ENCODE measurements around the gene MND1. TPM values are rescaled to one million over a fixed set of nuclear protein-coding genes. Genes with fewer than 3 reads are reported as not detected.

MND1 gene
- total RNA-seq, 2 donors from 2014 or later, result 29.8 to 38.4 TPM

DNA sequence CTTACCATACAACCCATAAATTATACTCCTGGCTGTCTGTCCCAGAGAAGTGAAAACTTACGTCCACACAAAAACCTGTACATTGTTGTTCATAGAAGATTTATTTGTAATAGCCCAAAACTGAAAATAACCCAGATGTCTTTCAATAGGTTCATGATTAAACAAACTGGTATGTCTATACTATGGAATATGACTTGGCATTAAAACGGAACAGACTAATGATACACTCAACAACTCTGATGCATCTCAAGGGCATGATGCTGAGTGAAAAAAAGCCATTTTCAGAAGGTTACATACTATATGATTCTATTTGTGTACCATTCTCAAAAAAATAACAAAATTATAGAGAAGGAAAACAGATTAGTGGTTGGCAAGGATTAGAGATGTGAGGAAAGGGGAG is 11.6 kb upstream of the MND1 start:
- H3K27ac Mint-ChIP-seq, result no peak overlapping the region
- DNase-seq (no peak), ATAC-seq (replicated peaks in 1 of 2) (no peak)
- H3K4me1 Mint-ChIP-seq (ENCODE audit: low read depth), result peaks cover 5% of the 10 kb centered on the region
- no peaks in the 10 kb centered on the region for H3K36me3 Mint-ChIP-seq (ENCODE audit: insufficient read depth in 2 of 2)
- H3K4me3 Mint-ChIP-seq, result no peak overlapping the region
- no peaks in the 10 kb centered on the region for H3K27me3 Mint-ChIP-seq (ENCODE audit: low read depth)
- no peaks in the 10 kb centered on the region for H3K9me3 Mint-ChIP-seq

- H3K27ac Mint-ChIP-seq, result no peak overlapping the region
- ATAC-seq (replicated peaks in 1 of 2), result no peak
- H3K9me3 Mint-ChIP-seq, result no peaks in the 10 kb centered on the region
- H3K36me3 Mint-ChIP-seq (ENCODE audit: insufficient read depth in 2 of 2), result no peaks in the 10 kb centered on the region
- H3K4me3 Mint-ChIP-seq, result no peak overlapping the region
- no peak for DNase-seq
- no peaks in the 10 kb centered on the region for H3K27me3 Mint-ChIP-seq (ENCODE audit: low read depth)
- peaks cover 5% of the 10 kb centered on the region for H3K4me1 Mint-ChIP-seq (ENCODE audit: low read depth)
Observed at GRCh38 chr4:153333874-153334273, 10.6 kb upstream of the MND1 start.

DNA sequence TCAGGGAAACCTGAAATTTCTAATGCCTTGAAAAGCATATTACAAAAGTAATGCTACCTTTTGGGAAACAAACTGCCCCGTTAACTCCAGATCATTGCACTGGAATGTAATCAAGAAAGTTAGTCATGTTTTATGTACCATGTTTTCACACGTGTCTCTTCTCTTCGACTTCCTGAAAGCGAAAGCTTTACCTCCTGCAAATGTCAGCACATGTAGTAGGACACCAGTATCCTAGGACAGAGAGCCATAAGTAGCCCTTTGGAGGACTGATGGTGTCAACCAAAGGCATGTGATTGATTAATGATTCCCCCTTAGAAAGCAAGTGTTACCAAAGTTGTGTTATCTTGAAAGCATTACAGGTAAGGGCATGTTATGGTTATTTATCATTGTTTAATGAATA is 8.8 kb upstream of the MND1 start:
- no peak overlapping the region for H3K4me3 Mint-ChIP-seq
- H3K36me3 Mint-ChIP-seq (ENCODE audit: insufficient read depth in 2 of 2), result no peaks in the 10 kb centered on the region
- no peaks in the 10 kb centered on the region for H3K9me3 Mint-ChIP-seq
- no peak for ATAC-seq (replicated peaks in 1 of 2)
- no peaks in the 10 kb centered on the region for H3K27me3 Mint-ChIP-seq (ENCODE audit: low read depth)
- peaks cover 5% of the 10 kb centered on the region for H3K4me1 Mint-ChIP-seq (ENCODE audit: low read depth)
- no peak overlapping the region for H3K27ac Mint-ChIP-seq
- DNase-seq, result no peak

DNA sequence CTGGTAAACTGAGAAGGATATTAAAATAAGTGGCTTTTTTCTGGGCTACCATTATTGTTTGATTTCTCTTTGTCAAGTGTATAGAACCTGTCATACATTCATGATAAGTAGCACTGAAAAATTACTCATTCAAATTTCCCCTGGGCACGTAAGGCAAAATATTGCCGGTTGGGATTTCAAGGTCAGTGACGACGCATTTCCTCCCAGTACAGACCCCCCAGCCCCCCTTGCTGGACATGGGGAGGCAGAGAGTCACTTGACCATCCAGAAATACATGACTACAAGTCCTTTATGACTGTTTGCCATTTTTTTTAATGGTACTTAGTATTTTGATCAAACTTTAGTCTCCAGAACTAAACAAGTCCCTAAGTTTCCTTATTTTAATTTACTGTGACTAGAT is 6.8 kb upstream of the MND1 start:
- Mint-ChIP-seq H3K36me3 (ENCODE audit: insufficient read depth in 2 of 2) (no peaks in the 10 kb centered on the region), H3K9me3 (no peaks in the 10 kb centered on the region), H3K27ac (no peak overlapping the region), H3K4me1 (ENCODE audit: low read depth) (peaks cover 11% of the 10 kb centered on the region), H3K27me3 (ENCODE audit: low read depth) (no peaks in the 10 kb centered on the region), H3K4me3 (no peak overlapping the region)
- ATAC-seq (replicated peaks in 1 of 2) (no peak), DNase-seq (no peak)

DNA sequence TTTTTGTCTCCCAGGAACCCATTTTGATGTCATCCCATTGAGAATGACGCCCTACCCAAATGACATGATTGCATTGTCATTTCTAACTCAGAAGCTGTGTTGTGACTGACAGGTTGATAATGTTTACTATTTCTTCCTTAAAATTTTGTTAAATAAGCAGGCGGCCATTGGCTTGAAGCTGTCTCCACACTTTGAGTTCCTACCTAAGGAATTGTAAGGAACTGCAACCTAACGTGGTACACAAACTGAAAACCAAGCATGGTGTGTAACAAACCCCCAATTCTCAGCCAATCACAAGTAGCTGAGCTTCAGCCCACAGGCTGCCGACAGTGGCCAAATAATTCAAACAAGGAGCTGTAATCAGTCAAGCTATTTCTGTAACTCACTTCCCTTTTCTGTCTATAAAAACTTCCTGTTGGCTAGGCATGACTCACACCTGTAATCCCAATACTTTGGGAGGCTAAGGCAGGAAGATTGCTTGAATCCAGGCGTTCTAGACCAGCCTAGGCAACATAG is 2.9 kb upstream of the MND1 start:
- peaks cover 0 to under 1% of the 10 kb centered on the region in 2 donors for H3K36me3 Mint-ChIP-seq (ENCODE audit: insufficient read depth in 2 of 2)
- ATAC-seq (replicated peaks in 1 of 2), result no peak
- H3K27me3 Mint-ChIP-seq (ENCODE audit: low read depth), result no peaks in the 10 kb centered on the region
- no peak overlapping the region for H3K27ac Mint-ChIP-seq
- DNase-seq, result no peak
- H3K4me1 Mint-ChIP-seq (ENCODE audit: low read depth), result peaks cover 13% of the 10 kb centered on the region
- H3K4me3 Mint-ChIP-seq, result no peak overlapping the region
- no peaks in the 10 kb centered on the region for H3K9me3 Mint-ChIP-seq

DNA sequence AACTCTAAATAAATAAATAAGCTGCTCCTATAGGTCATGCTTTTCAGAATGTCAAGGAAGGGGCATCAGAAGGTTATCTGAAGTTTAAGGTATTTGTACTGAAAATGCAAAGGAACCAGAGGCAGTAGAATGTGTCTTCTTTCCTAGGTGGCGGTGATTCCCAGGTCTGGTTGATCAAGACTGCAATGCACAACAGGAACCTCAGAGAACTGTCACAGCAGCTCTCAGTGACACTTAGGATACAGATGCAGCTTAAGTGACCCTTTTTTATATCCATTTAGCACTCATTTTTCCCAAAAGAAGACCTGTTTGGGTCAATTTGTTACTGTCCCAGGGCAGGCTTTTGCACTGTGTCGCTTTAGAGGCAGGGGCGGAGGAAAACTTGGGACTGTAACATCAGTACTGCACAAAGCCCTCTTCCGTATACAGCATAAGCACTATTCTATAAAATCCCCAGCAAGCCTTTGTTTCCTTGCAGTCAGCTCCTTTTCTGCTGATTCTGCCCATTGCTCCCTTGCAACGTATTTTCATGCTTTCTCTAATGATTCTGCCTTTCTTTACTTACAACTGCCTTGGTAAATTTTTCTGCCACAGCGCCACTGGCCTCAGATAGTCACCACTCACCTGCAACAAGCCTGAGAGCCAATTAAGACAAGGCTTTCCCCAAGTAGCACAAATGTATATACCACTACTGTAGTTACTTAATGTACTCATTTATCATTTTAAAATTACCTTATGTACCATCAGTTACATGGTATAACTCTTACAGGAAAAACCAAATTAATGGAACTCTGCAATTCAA is 1.5 kb upstream of the MND1 start:
- H3K27ac Mint-ChIP-seq, result no peak overlapping the region
- H3K27me3 Mint-ChIP-seq (ENCODE audit: low read depth), result no peaks in the 10 kb centered on the region
- H3K9me3 Mint-ChIP-seq, result no peaks in the 10 kb centered on the region
- H3K36me3 Mint-ChIP-seq (ENCODE audit: insufficient read depth in 2 of 2), result peaks cover 0 to 2% of the 10 kb centered on the region in 2 donors
- peak overlapping the region; percentile 25 to 91 for H3K4me3 Mint-ChIP-seq
- peaks cover 26% of the 10 kb centered on the region for H3K4me1 Mint-ChIP-seq (ENCODE audit: low read depth)
- no peak for DNase-seq
- ATAC-seq (replicated peaks in 1 of 2), result no peak

GRCh38 chr4:153345012-153345981 is 809 bp downstream of the MND1 start:
- Mint-ChIP-seq H3K4me3 (peak overlapping the region; percentile 90 to 91), H3K36me3 (ENCODE audit: insufficient read depth in 2 of 2) (peaks cover 2 to 5% of the 10 kb centered on the region in 2 donors), H3K27ac (peak overlapping the region; percentile 62), H3K27me3 (ENCODE audit: low read depth) (no peaks in the 10 kb centered on the region), H3K4me1 (ENCODE audit: low read depth) (peaks cover 42% of the 10 kb centered on the region), H3K9me3 (no peaks in the 10 kb centered on the region)
- ATAC-seq (replicated peaks in 1 of 2) (peak; percentile 44 to 54), DNase-seq (peak; percentile 55 to 56)

GRCh38 chr4:153346031-153346430 is 1.5 kb downstream of the MND1 start:
- DNase-seq (no peak), ATAC-seq (replicated peaks in 1 of 2) (no peak)
- no peaks in the 10 kb centered on the region for H3K27me3 Mint-ChIP-seq (ENCODE audit: low read depth)
- peak overlapping the region; percentile 90 to 91 for H3K4me3 Mint-ChIP-seq
- no peaks in the 10 kb centered on the region for H3K9me3 Mint-ChIP-seq
- peaks cover 42% of the 10 kb centered on the region for H3K4me1 Mint-ChIP-seq (ENCODE audit: low read depth)
- H3K36me3 Mint-ChIP-seq (ENCODE audit: insufficient read depth in 2 of 2), result peaks cover 2 to 6% of the 10 kb centered on the region in 2 donors
- no peak overlapping the region for H3K27ac Mint-ChIP-seq

GRCh38 chr4:153346563-153346962 is 2.1 kb downstream of the MND1 start:
- H3K27me3 Mint-ChIP-seq (ENCODE audit: low read depth), result no peaks in the 10 kb centered on the region
- H3K9me3 Mint-ChIP-seq, result no peaks in the 10 kb centered on the region
- no peak for ATAC-seq (replicated peaks in 1 of 2)
- no peak overlapping the region for H3K27ac Mint-ChIP-seq
- peaks cover 2 to 6% of the 10 kb centered on the region in 2 donors for H3K36me3 Mint-ChIP-seq (ENCODE audit: insufficient read depth in 2 of 2)
- peak overlapping the region; percentile 21 to 25 for H3K4me3 Mint-ChIP-seq
- no peak for DNase-seq
- H3K4me1 Mint-ChIP-seq (ENCODE audit: low read depth), result peaks cover 42% of the 10 kb centered on the region

- Mint-ChIP-seq H3K27ac (no peak overlapping the region), H3K9me3 (no peaks in the 10 kb centered on the region), H3K4me3 (no peak overlapping the region), H3K4me1 (ENCODE audit: low read depth) (peaks cover 40% of the 10 kb centered on the region), H3K36me3 (ENCODE audit: insufficient read depth in 2 of 2) (peaks cover 2 to 6% of the 10 kb centered on the region in 2 donors), H3K27me3 (ENCODE audit: low read depth) (no peaks in the 10 kb centered on the region)
- ATAC-seq (replicated peaks in 1 of 2) (no peak), DNase-seq (no peak)
Observed at GRCh38 chr4:153347117-153347516, 2.6 kb downstream of the MND1 start.

DNA sequence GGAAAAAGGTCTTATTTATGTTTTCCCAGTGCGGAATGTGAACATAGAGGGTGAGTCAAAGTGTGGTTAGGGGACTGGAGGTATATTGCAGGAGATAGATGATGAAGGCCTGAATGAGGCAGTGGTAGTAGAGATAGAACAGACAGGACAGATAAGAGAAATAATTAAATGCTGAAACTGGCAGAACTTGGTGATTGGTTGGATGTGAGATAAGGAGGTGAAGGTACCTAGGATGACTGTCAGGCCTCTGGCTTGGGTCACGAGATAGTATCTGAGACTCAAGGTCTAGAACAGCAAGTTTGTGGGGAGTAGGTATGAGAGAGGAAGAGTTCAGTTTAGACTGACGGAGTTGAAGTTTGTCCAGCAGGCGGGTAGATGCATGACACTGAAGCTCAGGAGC is 3.5 kb downstream of the MND1 start:
- DNase-seq, result no peak
- H3K9me3 Mint-ChIP-seq, result no peaks in the 10 kb centered on the region
- peak overlapping the region in 1 of 2 donors; percentile 3 for H3K4me3 Mint-ChIP-seq
- H3K27ac Mint-ChIP-seq, result no peak overlapping the region
- no peak for ATAC-seq (replicated peaks in 1 of 2)
- H3K27me3 Mint-ChIP-seq (ENCODE audit: low read depth), result no peaks in the 10 kb centered on the region
- H3K4me1 Mint-ChIP-seq (ENCODE audit: low read depth), result peaks cover 36% of the 10 kb centered on the region
- H3K36me3 Mint-ChIP-seq (ENCODE audit: insufficient read depth in 2 of 2), result peaks cover 2 to 9% of the 10 kb centered on the region in 2 donors

DNA sequence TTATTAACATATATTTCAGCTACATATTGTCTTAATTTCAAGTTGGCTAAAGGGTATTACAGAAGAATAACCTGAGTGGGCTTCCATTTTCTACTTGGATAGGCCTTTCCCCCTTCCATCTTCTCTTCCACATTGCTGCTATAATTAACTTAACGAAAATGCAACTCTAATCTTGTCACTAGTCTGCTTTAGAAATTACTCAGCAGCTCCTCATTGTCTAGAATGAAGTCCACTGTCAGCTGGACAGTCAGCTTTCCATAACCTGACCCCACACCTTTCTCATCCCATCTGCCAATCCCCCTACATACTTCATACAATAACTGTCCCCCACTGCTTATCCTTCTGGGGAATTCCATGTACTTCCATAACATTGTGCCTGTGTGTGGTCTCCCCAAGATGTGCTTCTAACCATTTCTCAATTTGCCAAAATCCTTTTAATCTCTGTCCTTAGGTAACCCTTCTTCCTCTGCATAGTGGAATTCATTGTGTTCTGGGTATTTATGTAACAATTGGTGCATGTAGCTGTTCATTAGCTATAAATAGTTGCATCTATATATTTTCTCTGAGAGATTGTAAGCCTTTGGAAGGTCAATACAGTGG is 4.8 kb downstream of the MND1 start:
- no peak for ATAC-seq (replicated peaks in 1 of 2)
- H3K4me3 Mint-ChIP-seq, result no peak overlapping the region
- no peaks in the 10 kb centered on the region for H3K9me3 Mint-ChIP-seq

DNA sequence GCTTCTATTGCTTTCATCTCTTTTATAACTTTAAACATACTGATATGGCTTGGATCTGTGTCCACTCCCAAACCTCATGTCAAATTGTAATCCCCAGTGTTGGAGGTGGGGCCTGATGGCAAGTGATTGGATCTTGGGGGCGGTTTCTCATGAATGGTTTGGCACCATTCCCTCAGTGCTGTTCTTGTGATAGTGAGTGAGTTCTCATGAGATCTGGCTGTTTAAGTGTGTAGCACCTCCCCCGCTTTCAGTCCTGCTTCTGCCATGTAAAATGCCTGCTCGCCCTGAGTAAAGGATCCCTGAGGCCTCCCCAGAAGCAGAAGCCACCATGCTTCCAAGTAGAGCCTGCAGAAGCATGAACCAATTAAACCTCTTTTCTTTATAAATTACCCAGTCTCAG is 17.7 kb downstream of the MND1 start:
- Mint-ChIP-seq H3K36me3 (ENCODE audit: insufficient read depth in 2 of 2) (peaks cover 7 to 48% of the 10 kb centered on the region in 2 donors), H3K4me1 (ENCODE audit: low read depth) (peaks cover 11% of the 10 kb centered on the region), H3K27me3 (ENCODE audit: low read depth) (no peaks in the 10 kb centered on the region), H3K4me3 (no peak overlapping the region), H3K9me3 (peaks cover 0 to 2% of the 10 kb centered on the region in 2 donors), H3K27ac (no peak overlapping the region)
- DNase-seq (no peak), ATAC-seq (replicated peaks in 1 of 2) (no peak)

More for the DNA sequence above, 4.8 kb downstream of the MND1 start:
- Mint-ChIP-seq H3K4me1 (ENCODE audit: low read depth) (peaks cover 31% of the 10 kb centered on the region), H3K27ac (no peak overlapping the region), H3K27me3 (ENCODE audit: low read depth) (no peaks in the 10 kb centered on the region), H3K36me3 (ENCODE audit: insufficient read depth in 2 of 2) (peaks cover 2 to 9% of the 10 kb centered on the region in 2 donors)
- DNase-seq, result no peak

Measured in activated T-cell treated with anti-CD3 and anti-CD28 coated beads, Interleukin-2, amount 50 U/mL, for 72 hours (primary cell).